ENCODE data around the gene RILP. TPM values are rescaled to one million over a fixed set of nuclear protein-coding genes. Genes with fewer than 3 reads are reported as not detected.

Gene RILP
- total RNA-seq, 1 experiment from 2014 or later = 11.6 TPM

GRCh38 chr17:1630662-1631061, 19.0 kb downstream of the RILP start:
- no peak for TF ChIP-seq POLR2A (IDR thresholded peaks at IDR 0.05; ENCODE audit: borderline replicate concordance, extremely low read depth, insufficient read depth, insufficient read length)
- TF ChIP-seq CBX3 (IDR thresholded peaks at IDR 0.05; ENCODE audit: low read depth) = no peak
- no peak for TF ChIP-seq ELF1 (IDR thresholded peaks at IDR 0.05; ENCODE audit: borderline replicate concordance, low read depth)
- TF ChIP-seq FOSL1 (IDR thresholded peaks at IDR 0.05; ENCODE audit: low read depth) = no peak
- TF ChIP-seq EZH2 (IDR thresholded peaks at IDR 0.05) = no peak
- TF ChIP-seq EGR1 (IDR thresholded peaks at IDR 0.05; ENCODE audit: low read depth) = no peak
- no peak for TF ChIP-seq TCF7L2 (IDR thresholded peaks at IDR 0.05; ENCODE audit: borderline replicate concordance, extremely low read depth, insufficient read depth, insufficient read length)
- no peak for TF ChIP-seq ZNF274 (IDR thresholded peaks at IDR 0.05; ENCODE audit: low read depth, low read length)
- no peak for TF ChIP-seq MAX (IDR thresholded peaks at IDR 0.05)
- no peak for TF ChIP-seq CTCF (IDR thresholded peaks at IDR 0.05 in 2 of 3, conservative IDR thresholded peaks at IDR 0.05 in 1 of 3; ENCODE audit: borderline replicate concordance in 1 of 3, insufficient read depth in 1 of 3, low read depth in 2 of 3, low read length in 2 of 3)
- TF ChIP-seq SIN3A (IDR thresholded peaks at IDR 0.05; ENCODE audit: low read depth) = no peak
- no peak for TF ChIP-seq YY1 (IDR thresholded peaks at IDR 0.05; ENCODE audit: extremely low read depth, insufficient replicate concordance, low read depth, low read length)
- no peak for TF ChIP-seq EZH2phosphoT487 (IDR thresholded peaks at IDR 0.05; ENCODE audit: borderline replicate concordance)
- TF ChIP-seq CEBPB (IDR thresholded peaks at IDR 0.05; ENCODE audit: low read depth) = no peak
- TF ChIP-seq REST (IDR thresholded peaks at IDR 0.05; ENCODE audit: low read depth) = no peak
- no peak for TF ChIP-seq JUND (IDR thresholded peaks at IDR 0.05)
- no peak for TF ChIP-seq POLR2AphosphoS5 (IDR thresholded peaks at IDR 0.05; ENCODE audit: low read depth, low read length)
- TF ChIP-seq ZBTB33 (IDR thresholded peaks at IDR 0.05; ENCODE audit: extremely low read depth, insufficient replicate concordance, low read length) = no peak
- TF ChIP-seq SP1 (IDR thresholded peaks at IDR 0.05; ENCODE audit: low read depth) = no peak
- H3K9me3 ChIP-seq (ENCODE audit: control insufficient read depth in 1 of 2, insufficient read depth in 1 of 2, low read depth in 1 of 2, low read length in 2 of 2) = no peaks in the 10 kb centered on the region
- H3K4me1 ChIP-seq (ENCODE audit: control insufficient read depth in 1 of 2, insufficient read depth in 2 of 2, low read length in 2 of 2) = peaks cover 13 to 41% of the 10 kb centered on the region in 2 experiments
- no peak overlapping the region for H3K4me3 ChIP-seq (replicated peaks in 1 of 2; ENCODE audit: low read depth in 1 of 2, low read length in 2 of 2)
- no peak overlapping the region for H2AFZ ChIP-seq (ENCODE audit: low read depth, low read length, poor library complexity, severe bottlenecking)
- DNase-seq (ENCODE audit: low read depth, low spot score) (no peak), ATAC-seq (no peak)
- H3K36me3 ChIP-seq (ENCODE audit: control insufficient read depth in 1 of 2, insufficient read depth in 2 of 2, low read length in 2 of 2) = no peaks in the 10 kb centered on the region
- peak overlapping the region; percentile 100 for H3K4me2 ChIP-seq (ENCODE audit: low read length)
- H3K27me3 ChIP-seq (ENCODE audit: insufficient read depth, low read length) = no peaks in the 10 kb centered on the region
- H3K9ac ChIP-seq (ENCODE audit: low read length) = no peak overlapping the region
- H3K79me2 ChIP-seq (ENCODE audit: insufficient read depth, low read length) = no peaks in the 10 kb centered on the region
- H3K27ac ChIP-seq (ENCODE audit: low read depth, low read length) = no peak overlapping the region
- H3K9me2 ChIP-seq (ENCODE audit: insufficient read depth) = no peaks in the 10 kb centered on the region
- BruUV-seq (replicated peaks) = no TSS peak
- ChIA-PET CTCF (interaction anchor here (0.6 to 3.6 kb wide), 17 partner anchors 8 to 371 kb away, joined by 3 to 113 read pairs (median 4); partner anchors contain the start of genes RILP and SCARF1), RAD21 (ENCODE audit: low non-redundant PET in 1 of 2, low total read pairs in 2 of 2, uncharacterized antibody in 2 of 2, unreplicated experiment in 2 of 2) (interaction anchor here (0.6 to 2.5 kb wide), 5 partner anchors 41 to 298 kb away, joined by 3 to 25 read pairs (median 7); no protein-coding TSS in a partner anchor), POLR2A (interaction anchor here (0.9 to 3.8 kb wide), 4 partner anchors 9 to 86 kb away, joined by 3 to 16 read pairs (median 4); no protein-coding TSS in a partner anchor)
- no peaks in the 10 kb centered on the region for H4K20me1 ChIP-seq (ENCODE audit: insufficient read depth)
- intact Hi-C loops (cut with micrococcal nuclease) = loop anchor here (1.0 to 10.0 kb wide), 2 partner anchors 56 to 146 kb away; no protein-coding TSS in a partner anchor

Data from HCT116 (cell line).